ENCODE results near the gene CAPG.

DNA sequence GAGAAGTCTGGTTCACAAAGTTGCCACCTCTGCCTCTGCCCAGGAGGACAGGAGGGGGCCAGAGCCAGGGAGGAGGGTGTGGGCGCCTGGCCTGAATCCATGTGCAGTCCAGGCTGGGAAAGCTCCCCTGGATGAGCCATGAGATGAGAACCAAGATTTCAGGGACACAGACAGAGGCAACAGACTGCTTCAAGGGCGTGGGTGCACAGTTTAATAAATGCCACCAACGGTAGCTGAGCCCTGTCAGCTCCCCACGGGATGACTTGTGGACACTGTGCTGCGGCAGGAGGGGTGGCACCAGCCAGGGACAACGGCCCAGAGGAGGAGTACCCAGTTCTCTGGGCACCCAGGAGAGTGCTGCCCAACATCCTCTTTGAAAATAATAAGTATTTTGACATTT, 15.2 kb downstream of the CAPG start:
- TF ChIP-seq, protein P1, sequence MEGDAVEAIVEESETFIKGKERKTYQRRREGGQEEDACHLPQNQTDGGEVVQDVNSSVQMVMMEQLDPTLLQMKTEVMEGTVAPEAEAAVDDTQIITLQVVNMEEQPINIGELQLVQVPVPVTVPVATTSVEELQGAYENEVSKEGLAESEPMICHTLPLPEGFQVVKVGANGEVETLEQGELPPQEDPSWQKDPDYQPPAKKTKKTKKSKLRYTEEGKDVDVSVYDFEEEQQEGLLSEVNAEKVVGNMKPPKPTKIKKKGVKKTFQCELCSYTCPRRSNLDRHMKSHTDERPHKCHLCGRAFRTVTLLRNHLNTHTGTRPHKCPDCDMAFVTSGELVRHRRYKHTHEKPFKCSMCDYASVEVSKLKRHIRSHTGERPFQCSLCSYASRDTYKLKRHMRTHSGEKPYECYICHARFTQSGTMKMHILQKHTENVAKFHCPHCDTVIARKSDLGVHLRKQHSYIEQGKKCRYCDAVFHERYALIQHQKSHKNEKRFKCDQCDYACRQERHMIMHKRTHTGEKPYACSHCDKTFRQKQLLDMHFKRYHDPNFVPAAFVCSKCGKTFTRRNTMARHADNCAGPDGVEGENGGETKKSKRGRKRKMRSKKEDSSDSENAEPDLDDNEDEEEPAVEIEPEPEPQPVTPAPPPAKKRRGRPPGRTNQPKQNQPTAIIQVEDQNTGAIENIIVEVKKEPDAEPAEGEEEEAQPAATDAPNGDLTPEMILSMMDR (IDR thresholded peaks at IDR 0.05; ENCODE audit: poor library complexity, severe bottlenecking): no peak
- TF ChIP-seq EP300 (conservative IDR thresholded peaks at IDR 0.05; ENCODE audit: poor library complexity, severe bottlenecking) (no peak), POLR2AphosphoS5 (IDR thresholded peaks at IDR 0.05) (no peak), SMC3 (conservative IDR thresholded peaks at IDR 0.05; ENCODE audit: poor library complexity) (no peak), TAF1 (IDR thresholded peaks at IDR 0.05; ENCODE audit: low read depth) (no peak)
- TF ChIP-seq, protein P2, sequence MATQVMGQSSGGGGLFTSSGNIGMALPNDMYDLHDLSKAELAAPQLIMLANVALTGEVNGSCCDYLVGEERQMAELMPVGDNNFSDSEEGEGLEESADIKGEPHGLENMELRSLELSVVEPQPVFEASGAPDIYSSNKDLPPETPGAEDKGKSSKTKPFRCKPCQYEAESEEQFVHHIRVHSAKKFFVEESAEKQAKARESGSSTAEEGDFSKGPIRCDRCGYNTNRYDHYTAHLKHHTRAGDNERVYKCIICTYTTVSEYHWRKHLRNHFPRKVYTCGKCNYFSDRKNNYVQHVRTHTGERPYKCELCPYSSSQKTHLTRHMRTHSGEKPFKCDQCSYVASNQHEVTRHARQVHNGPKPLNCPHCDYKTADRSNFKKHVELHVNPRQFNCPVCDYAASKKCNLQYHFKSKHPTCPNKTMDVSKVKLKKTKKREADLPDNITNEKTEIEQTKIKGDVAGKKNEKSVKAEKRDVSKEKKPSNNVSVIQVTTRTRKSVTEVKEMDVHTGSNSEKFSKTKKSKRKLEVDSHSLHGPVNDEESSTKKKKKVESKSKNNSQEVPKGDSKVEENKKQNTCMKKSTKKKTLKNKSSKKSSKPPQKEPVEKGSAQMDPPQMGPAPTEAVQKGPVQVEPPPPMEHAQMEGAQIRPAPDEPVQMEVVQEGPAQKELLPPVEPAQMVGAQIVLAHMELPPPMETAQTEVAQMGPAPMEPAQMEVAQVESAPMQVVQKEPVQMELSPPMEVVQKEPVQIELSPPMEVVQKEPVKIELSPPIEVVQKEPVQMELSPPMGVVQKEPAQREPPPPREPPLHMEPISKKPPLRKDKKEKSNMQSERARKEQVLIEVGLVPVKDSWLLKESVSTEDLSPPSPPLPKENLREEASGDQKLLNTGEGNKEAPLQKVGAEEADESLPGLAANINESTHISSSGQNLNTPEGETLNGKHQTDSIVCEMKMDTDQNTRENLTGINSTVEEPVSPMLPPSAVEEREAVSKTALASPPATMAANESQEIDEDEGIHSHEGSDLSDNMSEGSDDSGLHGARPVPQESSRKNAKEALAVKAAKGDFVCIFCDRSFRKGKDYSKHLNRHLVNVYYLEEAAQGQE (IDR thresholded peaks at IDR 0.05; ENCODE audit: borderline replicate concordance): no peak
